ENCODE measurements around the gene PNMA1. TPM values are rescaled to one million over a fixed set of nuclear protein-coding genes. Genes with fewer than 3 reads are reported as not detected.

Gene PNMA1
- total RNA-seq, 1 donor from 2014 or later, result 23.6 TPM

DNA sequence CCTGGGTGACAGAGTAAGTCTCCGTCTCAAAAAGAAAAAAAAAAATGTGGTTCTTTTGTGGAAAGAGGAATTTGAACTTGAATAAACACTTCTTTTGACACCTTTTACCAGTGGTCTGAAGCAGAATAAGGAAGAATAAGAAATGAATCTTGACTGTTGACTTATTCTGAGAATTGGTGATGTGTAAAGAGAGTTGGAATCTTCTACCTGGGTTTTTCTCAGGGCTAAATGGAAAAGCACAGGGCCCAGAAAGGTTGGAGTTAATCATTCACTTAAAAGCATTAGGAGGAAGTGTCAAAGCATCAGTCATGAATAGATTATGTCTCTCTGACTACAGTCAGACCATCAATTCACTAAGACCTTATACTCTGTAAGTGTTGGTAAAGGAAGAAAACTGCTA is 13.9 kb downstream of the PNMA1 start:
- TF ChIP-seq CTCF (conservative IDR thresholded peaks at IDR 0.05; ENCODE audit: low read depth, low read length), result no peak
- peak; percentile 58 for DNase-seq (ENCODE audit: low read depth)
- H3K4me3 ChIP-seq (ENCODE audit: low read depth, low read length), result no peak overlapping the region

DNA sequence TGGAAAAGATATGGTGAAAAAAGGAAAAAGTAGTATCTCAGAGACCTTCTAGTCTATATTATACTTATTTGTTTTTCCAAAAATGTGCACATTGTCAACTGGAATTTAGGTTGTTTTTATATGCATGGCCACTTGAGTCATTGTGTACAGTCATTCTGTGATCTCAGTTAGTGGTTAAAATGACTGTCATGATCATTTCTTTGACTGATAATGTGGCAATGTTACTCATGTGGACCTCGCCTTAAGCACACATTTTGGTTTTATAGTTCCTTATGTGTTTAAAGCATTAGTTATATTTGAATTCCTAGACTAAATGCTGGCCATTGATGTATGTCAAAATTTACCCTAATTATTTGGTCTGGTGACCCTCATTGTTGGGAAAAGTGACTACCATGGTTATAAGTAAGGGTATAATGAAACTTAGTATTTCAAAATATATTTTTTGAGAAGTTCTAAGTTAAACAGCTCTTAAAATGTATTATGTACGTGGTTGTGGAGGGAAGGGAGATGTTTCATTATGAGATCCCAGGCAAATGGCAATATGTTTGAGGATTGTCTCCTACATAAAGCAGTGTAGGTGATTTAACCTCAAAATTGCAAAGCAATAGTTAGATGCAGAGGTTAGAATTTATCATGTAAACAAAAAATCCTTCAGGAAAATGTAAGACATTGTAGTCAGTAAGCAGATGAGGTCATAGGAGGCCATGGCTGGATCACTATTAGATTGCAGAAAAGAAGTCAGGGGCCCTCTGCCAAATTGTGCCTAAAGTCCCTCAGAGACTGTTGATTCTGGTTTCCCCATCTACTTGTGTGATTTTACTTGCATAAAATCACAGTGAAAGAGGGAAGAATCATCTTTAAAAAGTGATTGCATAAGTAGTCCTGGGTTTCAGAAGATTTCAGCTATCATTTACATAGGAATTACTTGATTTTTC is 17.5 kb downstream of the PNMA1 start:
- TF ChIP-seq CTCF (conservative IDR thresholded peaks at IDR 0.05; ENCODE audit: low read depth, low read length), result no peak
- no peak overlapping the region for H3K4me3 ChIP-seq (ENCODE audit: low read depth, low read length)
- DNase-seq (ENCODE audit: low read depth), result no peak

DNA sequence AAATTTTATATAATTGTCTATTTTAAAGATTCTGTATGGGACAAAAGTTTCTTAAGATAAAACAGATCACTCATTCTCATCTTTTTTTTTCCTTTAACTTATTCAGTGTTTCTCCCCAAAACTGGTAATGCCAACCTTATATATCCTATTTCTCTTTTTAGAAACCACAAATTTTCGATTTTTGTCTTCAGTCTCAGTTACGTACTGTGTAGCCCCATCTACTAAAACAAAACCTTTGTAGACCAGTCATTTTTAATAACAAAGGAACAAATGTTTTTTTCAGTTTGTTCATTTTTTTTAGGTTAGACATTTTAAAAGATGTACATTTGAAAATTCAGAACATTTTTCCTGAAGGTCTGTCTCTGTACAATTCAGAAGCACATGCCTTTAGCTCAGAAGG is 18.2 kb downstream of the PNMA1 start:
- no peak for TF ChIP-seq CTCF (conservative IDR thresholded peaks at IDR 0.05; ENCODE audit: low read depth, low read length)
- no peak overlapping the region for H3K4me3 ChIP-seq (ENCODE audit: low read depth, low read length)
- DNase-seq (ENCODE audit: low read depth), result no peak

DNA sequence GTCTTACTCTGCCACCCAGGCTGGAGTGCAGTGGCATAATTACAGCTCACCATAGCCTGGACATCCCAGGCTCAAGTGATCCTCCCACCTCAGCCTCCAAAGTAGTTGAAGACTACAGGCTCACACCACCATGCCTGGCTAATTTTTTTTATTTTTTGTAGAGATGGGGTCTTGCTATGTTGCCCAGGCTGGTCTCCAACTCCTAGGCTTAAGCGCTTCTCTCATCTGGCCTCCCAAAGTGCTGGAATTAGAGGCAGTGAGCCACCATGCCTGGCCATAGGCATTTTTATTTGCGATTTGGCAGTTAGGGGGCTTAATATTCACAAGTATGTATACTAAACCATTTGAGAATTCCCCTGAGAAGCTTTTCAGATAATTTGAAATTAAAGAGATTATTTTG is 19.1 kb downstream of the PNMA1 start:
- no peak overlapping the region for H3K4me3 ChIP-seq (ENCODE audit: low read depth, low read length)
- DNase-seq (ENCODE audit: low read depth), result no peak
- TF ChIP-seq CTCF (conservative IDR thresholded peaks at IDR 0.05; ENCODE audit: low read depth, low read length), result no peak

GRCh38 chr14:73694083-73694482 is 20.1 kb downstream of the PNMA1 start:
- no peak for DNase-seq (ENCODE audit: low read depth)

DNA sequence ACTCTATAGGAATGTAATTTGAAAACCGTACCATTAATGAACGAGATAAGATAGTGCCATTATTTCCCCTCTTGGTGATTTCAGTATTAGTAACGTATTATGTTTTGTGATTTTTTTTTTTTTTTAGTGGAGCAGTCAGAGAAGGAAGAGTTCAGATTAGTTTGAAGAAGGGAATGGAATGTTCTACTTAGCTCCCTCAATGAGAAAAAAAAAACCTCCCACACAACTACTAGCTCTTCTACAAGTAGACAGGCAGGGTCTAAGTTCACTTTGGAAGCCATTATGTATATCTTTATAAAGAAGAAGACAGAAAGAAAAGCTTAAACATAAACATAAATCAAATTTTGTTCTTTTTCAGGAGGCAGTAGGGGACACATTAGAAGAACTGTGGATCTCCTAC is 27.3 kb downstream of the PNMA1 start:
- no peak for TF ChIP-seq CTCF (conservative IDR thresholded peaks at IDR 0.05; ENCODE audit: low read depth, low read length)
- no peak for DNase-seq (ENCODE audit: low read depth)
- H3K4me3 ChIP-seq (ENCODE audit: low read depth, low read length), result no peak overlapping the region

More at GRCh38 chr14:73694083-73694482, 20.1 kb downstream of the PNMA1 start:
- TF ChIP-seq CTCF (conservative IDR thresholded peaks at IDR 0.05; ENCODE audit: low read depth, low read length), result no peak
- no peak overlapping the region for H3K4me3 ChIP-seq (ENCODE audit: low read depth, low read length)

- no peak for TF ChIP-seq CTCF (conservative IDR thresholded peaks at IDR 0.05; ENCODE audit: low read depth, low read length)
- DNase-seq (ENCODE audit: low read depth), result no peak
These were observed 28.9 kb downstream of the PNMA1 start for GRCh38 chr14:73685328-73685727.

More at GRCh38 chr14:73685328-73685727, 28.9 kb downstream of the PNMA1 start:
- no peak overlapping the region for H3K4me3 ChIP-seq (ENCODE audit: low read depth, low read length)
